DMS53 treated with DMSO at 0.1 percent for 48 hours (cell line): ENCODE measurements around the gene MRGPRD.

Experiments
- DNase-seq: peaks from one replicate; lab custom pipeline; 2025; ENCODE audit not compliant: unreplicated experiment; lab: John Stamatoyannopoulos, UW

Gene MRGPRD

DNA sequence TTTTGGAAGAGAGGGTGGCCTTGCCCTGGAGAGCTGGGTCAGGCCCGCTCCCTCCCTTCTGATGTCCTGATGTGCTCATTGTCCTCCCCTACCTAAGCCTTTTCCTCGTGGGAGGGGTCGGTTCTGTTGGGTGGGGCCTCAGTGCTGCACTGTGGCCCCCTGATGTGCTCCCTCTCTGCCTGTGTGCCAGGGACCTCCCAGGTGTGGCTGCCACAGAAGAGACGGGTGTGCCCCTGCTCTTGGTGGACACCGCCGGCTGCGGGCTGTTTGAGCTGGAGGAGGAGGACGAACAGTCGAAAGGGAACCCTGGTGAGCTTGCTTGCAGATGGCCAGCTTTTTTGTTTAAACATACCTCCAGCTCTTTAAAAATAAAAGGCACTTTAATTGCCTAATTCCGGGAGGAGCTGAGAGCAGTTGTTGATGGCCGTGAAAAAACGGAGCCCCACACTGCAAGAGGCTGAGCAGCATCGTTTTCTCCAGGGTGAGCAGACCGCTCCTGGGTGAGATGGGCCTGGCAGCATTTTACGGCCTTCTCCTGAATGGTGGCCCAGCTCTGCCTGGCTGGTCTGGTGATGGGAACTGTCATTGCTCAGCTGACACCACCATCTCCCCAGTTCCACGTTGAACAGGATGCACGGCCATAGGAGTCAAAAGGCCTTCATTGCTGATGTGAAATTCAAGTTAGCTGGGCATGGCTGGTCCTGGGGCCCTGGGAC, 47.0 kb downstream of the MRGPRD start:
- no peak for DNase-seq

DNA sequence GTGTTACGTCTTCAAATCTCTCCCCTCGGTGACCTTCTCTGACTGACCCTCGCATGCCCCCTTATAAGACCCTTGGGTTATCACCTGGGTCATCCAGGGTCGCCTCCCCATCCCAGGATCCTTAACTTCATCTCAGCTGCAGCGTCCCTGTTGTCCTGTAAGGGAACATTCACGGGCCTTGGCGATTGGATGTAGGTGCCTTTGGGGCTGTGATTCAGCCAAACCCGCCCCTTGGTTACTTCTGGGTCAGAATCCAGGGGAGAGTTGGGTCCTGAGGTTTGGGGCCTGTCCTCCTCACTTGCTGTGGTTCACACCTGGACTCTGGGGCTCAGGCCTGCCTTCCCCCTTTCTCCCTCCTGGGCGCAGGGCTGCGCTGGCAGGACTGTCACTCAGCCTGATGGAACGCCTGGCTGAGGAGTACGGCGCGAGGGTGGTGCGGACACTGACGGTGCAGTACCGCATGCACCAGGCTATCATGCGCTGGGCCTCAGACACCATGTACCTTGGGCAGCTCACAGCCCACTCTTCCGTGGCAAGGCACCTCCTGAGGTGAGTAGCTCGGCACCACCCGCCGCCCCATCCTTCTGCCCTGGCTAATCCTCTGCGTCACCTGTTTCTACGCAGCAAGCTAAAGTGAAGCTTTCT, 47.7 kb downstream of the MRGPRD start:
- no peak for DNase-seq

DNA sequence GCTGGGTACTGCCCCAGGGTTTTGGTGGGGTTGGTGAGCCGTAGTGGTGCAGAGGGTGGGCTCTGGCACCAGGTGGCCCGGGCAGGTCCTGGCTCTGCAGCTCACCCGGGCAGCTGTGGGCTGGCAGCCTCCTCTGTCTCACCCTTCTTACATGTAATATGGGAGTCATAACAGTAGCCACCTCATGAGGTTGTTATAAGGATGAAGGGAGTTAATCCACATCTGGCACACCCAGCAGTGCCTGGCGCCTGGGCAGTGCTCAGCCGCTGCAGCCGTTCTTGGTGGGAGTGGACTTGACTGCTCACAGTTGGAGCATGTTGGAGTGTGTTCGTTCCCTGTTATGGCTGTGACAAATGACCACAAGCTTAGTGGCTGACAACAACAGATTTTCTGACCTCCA, 48.4 kb downstream of the MRGPRD start:
- no peak for DNase-seq

DNA sequence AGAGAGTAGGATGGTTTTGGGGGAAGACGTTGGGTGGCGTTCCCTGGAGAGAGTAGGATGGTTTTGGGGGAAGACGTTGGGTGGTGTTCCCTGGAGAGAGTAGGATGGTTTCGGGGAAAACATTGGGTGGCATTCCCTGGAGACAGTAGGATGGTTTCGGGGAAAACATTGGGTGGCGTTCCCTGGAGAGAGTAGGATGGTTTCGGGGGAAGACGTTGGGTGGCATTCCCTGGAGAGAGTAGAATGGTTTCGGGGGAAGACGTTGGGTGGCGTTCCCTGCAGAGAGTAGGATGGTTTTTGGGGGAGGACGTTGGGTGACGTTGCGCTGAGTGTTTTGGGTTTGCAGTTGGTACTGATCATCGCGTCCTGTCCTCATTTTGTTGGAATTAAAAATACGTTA, 48.9 kb downstream of the MRGPRD start:
- DNase-seq = no peak

DNA sequence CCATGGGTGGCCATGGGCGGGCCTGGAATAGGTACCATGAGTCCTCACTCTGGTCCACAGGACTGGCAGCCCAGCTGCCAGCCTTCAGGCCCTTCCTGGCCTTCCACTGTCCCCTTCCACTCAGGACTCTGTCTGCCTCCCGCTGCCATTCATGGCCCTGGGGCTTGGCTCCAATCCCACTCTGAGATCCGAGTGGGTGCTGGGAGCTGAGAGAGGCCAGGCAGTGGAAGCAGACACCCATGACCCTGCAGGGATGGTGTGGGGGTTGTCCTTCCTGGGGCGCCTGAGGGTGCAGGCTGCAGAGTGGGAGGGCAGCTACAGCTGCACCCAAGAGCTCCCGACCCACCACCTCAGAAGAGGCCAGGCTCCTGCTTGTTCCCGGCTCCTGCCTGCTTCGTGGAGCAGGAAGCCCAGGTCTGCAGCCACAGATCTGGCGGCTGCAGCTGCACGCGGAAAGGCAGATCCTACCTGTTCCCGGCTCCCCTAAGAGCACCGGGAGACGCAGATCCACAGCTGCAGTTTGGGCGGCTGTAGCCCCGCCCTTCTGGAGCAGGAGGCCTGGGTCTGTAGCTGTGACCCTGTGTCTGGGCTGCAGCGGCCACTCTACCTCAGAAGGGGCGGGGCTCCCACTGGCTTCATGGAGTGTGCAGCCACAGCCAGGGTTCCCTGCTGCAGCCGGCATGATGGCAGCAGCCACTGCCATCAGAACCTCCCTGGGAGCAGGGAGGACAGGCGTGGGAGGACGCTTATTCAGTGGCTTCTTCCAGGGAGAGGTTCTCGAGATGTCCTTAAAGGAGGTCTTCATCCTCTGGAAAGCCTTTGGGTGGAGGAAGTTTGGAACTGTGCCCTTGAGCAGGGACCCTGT, 49.6 kb downstream of the MRGPRD start:
- DNase-seq = no peak
